AG10803 (cell line): ENCODE data around the gene SLC25A26.
"Not testable (repeated sequence)": the region's sequence is repeated elsewhere in the genome, so short reads cannot be mapped to it uniquely, and the experiment has no call there.

Experiments used
- DNase-seq: peaks from one replicate; pipeline ENCODE4 v3.0.0; 2010; ENCODE audit warnings: low read depth
- H3K4me3 ChIP-seq: 2 replicates; pipeline ENCODE4 v1.5.1; 2011; ENCODE audit warnings: mild to moderate bottlenecking, low read length, control low read depth
- CTCF ChIP-seq: conservative IDR thresholded peaks from 2 replicates; pipeline ENCODE4 v1.5.1; 2011; ENCODE audit warnings: mild to moderate bottlenecking, low read length, control low read depth, inconsistent platforms

Gene SLC25A26

GRCh38 chr3:66413151-66413751 lies 192.4 kb downstream of the SLC25A26 start:
- peak; percentile 92 for DNase-seq
- TF ChIP-seq CTCF, result peak; percentile 28
- no peak overlapping the region for H3K4me3 ChIP-seq

GRCh38 chr3:66414846-66415245 lies 194.0 kb downstream of the SLC25A26 start:
- H3K4me3 ChIP-seq, result no peak overlapping the region
- TF ChIP-seq CTCF, result no peak
- DNase-seq, result no peak

GRCh38 chr3:66415867-66416428 lies 195.1 kb downstream of the SLC25A26 start:
- no peak for TF ChIP-seq CTCF
- no peak for DNase-seq
- no peak overlapping the region for H3K4me3 ChIP-seq

GRCh38 chr3:66416556-66417304 lies 195.9 kb downstream of the SLC25A26 start:
- no peak overlapping the region for H3K4me3 ChIP-seq
- no peak for TF ChIP-seq CTCF
- DNase-seq, result no peak

- DNase-seq, result peak; percentile 42
- no peak overlapping the region for H3K4me3 ChIP-seq
- TF ChIP-seq CTCF, result no peak
Measured at GRCh38 chr3:66418475-66418931, 197.7 kb downstream of the SLC25A26 start.

- DNase-seq, result no peak
- no peak overlapping the region for H3K4me3 ChIP-seq
- TF ChIP-seq CTCF, result no peak
Measured at GRCh38 chr3:66419036-66419435, 198.2 kb downstream of the SLC25A26 start.

- H3K4me3 ChIP-seq, DNase-seq: not testable (repeated sequence)
Measured at GRCh38 chr3:66421144-66421543, 200.3 kb downstream of the SLC25A26 start.

GRCh38 chr3:66421893-66422292 lies 201.1 kb downstream of the SLC25A26 start:
- H3K4me3 ChIP-seq, DNase-seq: not testable (repeated sequence)
